ENCODE measurements around the gene MTA3. TPM values are rescaled to one million over a fixed set of nuclear protein-coding genes. Genes with fewer than 3 reads are reported as not detected.
A peak's percentile ranks its signal among the peaks of the same experiment; 100 is the strongest.

The MTA3 gene
- total RNA-seq, 1 donor = 34.1 TPM

- no peak for DNase-seq (ENCODE audit: low read depth)
- TF ChIP-seq CTCF (IDR thresholded peaks at IDR 0.05; ENCODE audit: insufficient read depth, low read length) = no peak
- H3K4me3 ChIP-seq (ENCODE audit: low read depth, low read length) = no peak overlapping the region
These were observed 220.4 kb downstream of the MTA3 start for GRCh38 chr2:42788882-42789281.

GRCh38 chr2:42789751-42790150 lies 221.3 kb downstream of the MTA3 start:
- no peak for TF ChIP-seq CTCF (IDR thresholded peaks at IDR 0.05; ENCODE audit: insufficient read depth, low read length)
- DNase-seq (ENCODE audit: low read depth) = no peak

GRCh38 chr2:42791606-42792005 lies 223.2 kb downstream of the MTA3 start:
- no peak for TF ChIP-seq CTCF (IDR thresholded peaks at IDR 0.05; ENCODE audit: insufficient read depth, low read length)
- DNase-seq (ENCODE audit: low read depth) = no peak
- H3K4me3 ChIP-seq (ENCODE audit: low read depth, low read length) = no peak overlapping the region

More at GRCh38 chr2:42789751-42790150, 221.3 kb downstream of the MTA3 start:
- H3K4me3 ChIP-seq (ENCODE audit: low read depth, low read length) = no peak overlapping the region

- no peak for DNase-seq (ENCODE audit: low read depth)
- no peak for TF ChIP-seq CTCF (IDR thresholded peaks at IDR 0.05; ENCODE audit: insufficient read depth, low read length)
- H3K4me3 ChIP-seq (ENCODE audit: low read depth, low read length) = peak overlapping the region; percentile 28
These were observed 223.7 kb downstream of the MTA3 start for GRCh38 chr2:42792087-42792582.

GRCh38 chr2:42792583-42793333 lies 224.3 kb downstream of the MTA3 start, which contains the start of gene HAAO:
TSS of gene HAAO (minus strand) at chr2:42792583. CDS start at chr2:42792536, 47 bp downstream.
- TF ChIP-seq CTCF (IDR thresholded peaks at IDR 0.05; ENCODE audit: insufficient read depth, low read length) = no peak
- no peak for DNase-seq (ENCODE audit: low read depth)
- peak within 1 kb of the TSS; percentile 28 for H3K4me3 ChIP-seq (ENCODE audit: low read depth, low read length)

- TF ChIP-seq CTCF (IDR thresholded peaks at IDR 0.05; ENCODE audit: insufficient read depth, low read length) = no peak
- DNase-seq (ENCODE audit: low read depth) = no peak
- no peak overlapping the region for H3K4me3 ChIP-seq (ENCODE audit: low read depth, low read length)
These were observed 225.2 kb downstream of the MTA3 start for GRCh38 chr2:42793334-42794270.
